ENCODE measurements around the gene GBP7. TPM values are rescaled to one million over a fixed set of nuclear protein-coding genes. Genes with fewer than 3 reads are reported as not detected.

Gene GBP7
- polyA plus RNA-seq, 3 donors, result not detected

DNA sequence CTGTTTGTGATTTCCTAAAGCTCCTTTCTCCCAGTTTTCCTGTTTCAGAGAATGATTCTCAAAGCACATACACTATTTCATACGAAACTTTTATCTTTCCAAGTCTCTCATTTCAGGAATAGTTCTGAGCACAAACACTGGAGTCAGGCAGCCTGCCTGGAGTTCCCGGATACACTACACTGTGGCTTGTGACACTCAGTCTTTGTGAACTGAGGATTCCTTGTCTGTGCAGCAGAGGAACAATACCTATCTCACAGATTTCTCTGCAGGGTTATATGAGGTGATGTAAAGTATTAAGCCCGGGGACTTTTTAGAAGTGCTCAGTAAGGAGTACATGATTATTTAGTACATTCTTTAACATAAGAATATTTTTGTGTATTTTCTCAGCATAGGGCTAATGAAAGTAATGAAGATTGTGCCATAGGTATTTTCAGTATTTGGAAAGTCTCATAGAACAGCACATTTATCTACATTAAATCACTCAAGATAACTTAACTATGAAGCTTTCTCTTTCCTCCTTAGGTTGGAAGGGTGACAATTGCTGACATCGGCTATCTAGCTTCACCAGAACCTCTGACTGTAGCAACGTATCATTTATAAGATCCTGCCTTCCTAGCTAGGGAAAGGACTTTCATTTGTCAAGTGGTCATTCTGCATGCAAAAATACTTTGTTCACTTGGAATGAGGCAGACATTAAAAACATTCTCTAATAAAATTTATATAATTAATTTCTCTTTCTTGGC, 62.8 kb downstream of the GBP7 start:
- Histone ChIP-seq H3K27me3 (ENCODE audit: control insufficient read depth in 2 of 2, insufficient read depth in 2 of 2, low read length in 2 of 2) (no peaks in the 10 kb centered on the region), H3K36me3 (replicated peaks in 1 of 2; ENCODE audit: control insufficient read depth in 1 of 2, insufficient read depth in 2 of 2, low read length in 2 of 2) (peaks cover 96 to 97% of the 10 kb centered on the region in 2 donors), H2AFZ (ENCODE audit: insufficient read depth, low read depth, low read length, poor library complexity, severe bottlenecking) (no peak overlapping the region), H4K20me1 (ENCODE audit: insufficient read depth, low read length) (peaks cover 7% of the 10 kb centered on the region), H3K4me3 (replicated peaks in 1 of 3; ENCODE audit: low read depth in 2 of 3, low read length in 3 of 3) (no peak overlapping the region), H3K4me2 (replicated peaks; ENCODE audit: extremely low read depth, low read length, poor library complexity, severe bottlenecking) (no peak overlapping the region), H3K27ac (ENCODE audit: low read depth in 1 of 2, low read length in 2 of 2) (no peak overlapping the region), H3K9ac (ENCODE audit: insufficient read depth, low read length, poor library complexity, severe bottlenecking) (no peak overlapping the region), H3K4me1 (ENCODE audit: control insufficient read depth in 1 of 2, insufficient read depth in 2 of 2, low read length in 2 of 2) (no peaks in the 10 kb centered on the region), H3K79me2 (ENCODE audit: insufficient read depth, low read length) (no peaks in the 10 kb centered on the region), H3K9me3 (replicated peaks in 1 of 2; ENCODE audit: control insufficient read depth in 1 of 2, insufficient read depth in 1 of 2, low read length in 2 of 2) (no peaks in the 10 kb centered on the region)
- intact Hi-C loops (cut with micrococcal nuclease), result loop anchor here in 1 of 2 donors (10.0 kb wide), 1 partner anchor 58 kb away; no protein-coding TSS in a partner anchor
- Mint-ChIP-seq H3K9me3 (no peaks in the 10 kb centered on the region), H3K27me3 (ENCODE audit: low read depth in 3 of 3) (peaks cover 0 to 4% (median 0%) of the 10 kb centered on the region in 3 donors), H3K27ac (peak overlapping the region in 1 of 7 donors; percentile 33), H3K4me3 (no peak overlapping the region), H3K4me1 (no peaks in the 10 kb centered on the region), H3K36me3 (peaks cover 44 to 72% of the 10 kb centered on the region in 2 donors)
- TF ChIP-seq, protein P1, sequence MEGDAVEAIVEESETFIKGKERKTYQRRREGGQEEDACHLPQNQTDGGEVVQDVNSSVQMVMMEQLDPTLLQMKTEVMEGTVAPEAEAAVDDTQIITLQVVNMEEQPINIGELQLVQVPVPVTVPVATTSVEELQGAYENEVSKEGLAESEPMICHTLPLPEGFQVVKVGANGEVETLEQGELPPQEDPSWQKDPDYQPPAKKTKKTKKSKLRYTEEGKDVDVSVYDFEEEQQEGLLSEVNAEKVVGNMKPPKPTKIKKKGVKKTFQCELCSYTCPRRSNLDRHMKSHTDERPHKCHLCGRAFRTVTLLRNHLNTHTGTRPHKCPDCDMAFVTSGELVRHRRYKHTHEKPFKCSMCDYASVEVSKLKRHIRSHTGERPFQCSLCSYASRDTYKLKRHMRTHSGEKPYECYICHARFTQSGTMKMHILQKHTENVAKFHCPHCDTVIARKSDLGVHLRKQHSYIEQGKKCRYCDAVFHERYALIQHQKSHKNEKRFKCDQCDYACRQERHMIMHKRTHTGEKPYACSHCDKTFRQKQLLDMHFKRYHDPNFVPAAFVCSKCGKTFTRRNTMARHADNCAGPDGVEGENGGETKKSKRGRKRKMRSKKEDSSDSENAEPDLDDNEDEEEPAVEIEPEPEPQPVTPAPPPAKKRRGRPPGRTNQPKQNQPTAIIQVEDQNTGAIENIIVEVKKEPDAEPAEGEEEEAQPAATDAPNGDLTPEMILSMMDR (IDR thresholded peaks at IDR 0.05), result no peak
- DNase-seq, result no peak
- WGBS (ENCODE audit: insufficient coverage), result no CpG with 5 or more reads among the region's 5 CpGs

DNA sequence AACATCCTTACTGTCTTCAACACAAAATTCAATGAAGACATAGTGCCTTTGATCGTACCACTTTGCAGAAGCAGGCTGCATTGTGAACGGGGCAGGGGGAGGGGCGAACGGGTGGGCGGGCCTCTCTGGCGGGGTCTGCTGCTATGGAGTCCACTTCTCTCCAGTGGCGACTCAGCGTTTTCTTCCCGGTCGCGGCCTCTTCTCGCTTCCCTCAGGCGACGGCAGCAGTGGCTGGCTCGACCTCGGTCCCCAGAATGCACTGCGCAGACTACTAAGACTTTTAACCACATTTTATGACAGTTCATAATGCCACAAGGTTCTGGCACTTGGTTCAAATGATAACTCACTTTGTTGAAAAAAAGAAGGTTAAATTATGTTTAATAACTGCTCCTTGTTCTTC, 71.1 kb downstream of the GBP7 start:
- Histone ChIP-seq H2AFZ (ENCODE audit: insufficient read depth, low read depth, low read length, poor library complexity, severe bottlenecking) (no peak overlapping the region), H3K27me3 (ENCODE audit: control insufficient read depth in 2 of 2, insufficient read depth in 2 of 2, low read length in 2 of 2) (no peaks in the 10 kb centered on the region), H3K27ac (ENCODE audit: low read depth in 1 of 2, low read length in 2 of 2) (no peak overlapping the region), H3K4me1 (ENCODE audit: control insufficient read depth in 1 of 2, insufficient read depth in 2 of 2, low read length in 2 of 2) (no peaks in the 10 kb centered on the region), H3K36me3 (replicated peaks in 1 of 2; ENCODE audit: control insufficient read depth in 1 of 2, insufficient read depth in 2 of 2, low read length in 2 of 2) (peaks cover 49 to 59% of the 10 kb centered on the region in 2 donors), H4K20me1 (ENCODE audit: insufficient read depth, low read length) (no peaks in the 10 kb centered on the region), H3K4me3 (replicated peaks in 1 of 3; ENCODE audit: low read depth in 2 of 3, low read length in 3 of 3) (no peak overlapping the region), H3K9ac (ENCODE audit: insufficient read depth, low read length, poor library complexity, severe bottlenecking) (no peak overlapping the region), H3K4me2 (replicated peaks; ENCODE audit: extremely low read depth, low read length, poor library complexity, severe bottlenecking) (no peak overlapping the region), H3K79me2 (ENCODE audit: insufficient read depth, low read length) (no peaks in the 10 kb centered on the region), H3K9me3 (replicated peaks in 1 of 2; ENCODE audit: control insufficient read depth in 1 of 2, insufficient read depth in 1 of 2, low read length in 2 of 2) (peaks cover 3 to 6% of the 10 kb centered on the region in 2 donors)
- Mint-ChIP-seq H3K9me3 (peaks cover 2 to 17% (median 7%) of the 10 kb centered on the region in 7 donors), H3K4me3 (no peak overlapping the region), H3K27me3 (ENCODE audit: low read depth in 3 of 3) (no peaks in the 10 kb centered on the region), H3K4me1 (no peaks in the 10 kb centered on the region), H3K36me3 (peaks cover 48 to 57% of the 10 kb centered on the region in 2 donors), H3K27ac (no peak overlapping the region)
- no peak for DNase-seq
- 96% methylated on average over 12 of the region's 17 CpGs for WGBS (ENCODE audit: insufficient coverage)
- TF ChIP-seq, protein P1 (IDR thresholded peaks at IDR 0.05), result no peak
- intact Hi-C loops (cut with micrococcal nuclease), result no loop called here
